Neuronal stem cell (in vitro differentiated cells): ENCODE measurements around the gene WDR88.

Source experiments
- DNase-seq: peaks from one replicate; pipeline ENCODE4 v3.0.0-alpha.2; 2013; ENCODE audit warnings: low spot score
- H2AFZ ChIP-seq: one replicate; pipeline ENCODE4 v1.6.1; 2013; ENCODE audit warnings: mild to moderate bottlenecking, low read length, inconsistent platforms
- H2AK5ac ChIP-seq: 2 replicates; pipeline ENCODE4 v1.6.1; 2013; ENCODE audit warnings: low read depth, mild to moderate bottlenecking, inconsistent platforms, low read length, moderate library complexity, mixed read lengths
- H2BK120ac ChIP-seq: 2 replicates; pipeline ENCODE4 v1.6.1; 2013; ENCODE audit warnings: low read depth, mild to moderate bottlenecking, inconsistent platforms, low read length, moderate library complexity, mixed read lengths
- H2BK12ac ChIP-seq: one replicate; pipeline ENCODE4 v1.6.1; 2013; ENCODE audit warnings: low read length, inconsistent platforms
- H2BK15ac ChIP-seq: 2 replicates; pipeline ENCODE4 v1.6.1; 2013; ENCODE audit warnings: mild to moderate bottlenecking, low read length, inconsistent platforms, mixed read lengths
- H2BK5ac ChIP-seq: one replicate; pipeline ENCODE4 v1.6.1; 2013; ENCODE audit warnings: inconsistent platforms, mild to moderate bottlenecking, low read length, moderate library complexity
- H3K14ac ChIP-seq: one replicate; pipeline ENCODE4 v1.6.1; 2013; ENCODE audit warnings: low read length, inconsistent platforms
- H3K18ac ChIP-seq: 2 replicates; pipeline ENCODE4 v1.6.1; 2013; ENCODE audit warnings: low read length, inconsistent platforms
- H3K23ac ChIP-seq: 2 replicates; pipeline ENCODE4 v1.6.1; 2013; ENCODE audit warnings: low read depth, mild to moderate bottlenecking, mixed read lengths, low read length, inconsistent platforms; ENCODE audit not compliant: poor library complexity
- H3K27ac ChIP-seq: replicated peaks from 3 replicates; pipeline ENCODE4 v1.5.1; 2013; ENCODE audit warnings: low read length, inconsistent platforms
- H3K27me3 ChIP-seq, 3 experiments: 2 replicates each; pipeline ENCODE4 v1.6.1; 2013; ENCODE audit warnings: low read length in 3 of 3, mild to moderate bottlenecking in 2 of 3, inconsistent platforms in 1 of 3, low read depth in 1 of 3, mixed read lengths in 1 of 3, moderate library complexity in 1 of 3; ENCODE audit not compliant: control insufficient read depth in 3 of 3, insufficient read depth in 3 of 3
- H3K36me3 ChIP-seq, 2 donors: replicated peaks in 1 of 2; 2 replicates each; pipeline ENCODE4 v1.6.1; 2013; ENCODE audit warnings: low read length in 2 of 2; ENCODE audit not compliant: control insufficient read depth in 2 of 2, insufficient read depth in 2 of 2
- H3K4ac ChIP-seq: 2 replicates; pipeline ENCODE4 v1.6.1; 2013; ENCODE audit warnings: inconsistent platforms, mild to moderate bottlenecking, low read length, moderate library complexity
- H3K4me1 ChIP-seq, 2 donors: 1 replicate in 1 of 2; 2 replicates in 1 of 2; pipeline ENCODE4 v1.6.1; 2013; ENCODE audit warnings: low read length in 2 of 2, low read depth in 1 of 2; ENCODE audit not compliant: control insufficient read depth in 2 of 2, insufficient read depth in 1 of 2
- H3K4me2 ChIP-seq: one replicate; pipeline ENCODE4 v1.6.1; 2013; ENCODE audit warnings: mild to moderate bottlenecking, low read length, inconsistent platforms; ENCODE audit not compliant: insufficient read depth, poor library complexity, severe bottlenecking
- H3K4me3 ChIP-seq, 2 donors: 2 replicates each; pipeline ENCODE4 v1.5.1; 2013; ENCODE audit warnings: low read length in 2 of 2, mild to moderate bottlenecking in 2 of 2, inconsistent platforms in 1 of 2, moderate library complexity in 1 of 2
- H3K79me1 ChIP-seq: one replicate; pipeline ENCODE4 v1.6.1; 2013; ENCODE audit warnings: low read depth, mild to moderate bottlenecking, inconsistent platforms, low read length, moderate library complexity
- H3K9ac ChIP-seq: one replicate; pipeline ENCODE4 v1.6.1; 2013; ENCODE audit warnings: mild to moderate bottlenecking, low read depth, low read length, inconsistent platforms; ENCODE audit not compliant: poor library complexity
- H3K9me3 ChIP-seq, 2 donors: replicated peaks in 1 of 2; 2 replicates each; pipeline versions ENCODE3 to v1.6.1; 2013; ENCODE audit warnings: low read length in 2 of 2, mild to moderate bottlenecking in 2 of 2, inconsistent platforms in 1 of 2, low read depth in 1 of 2, mixed read lengths in 1 of 2, moderate library complexity in 1 of 2; ENCODE audit not compliant: control insufficient read depth in 2 of 2, insufficient read depth in 1 of 2
- H4K8ac ChIP-seq: one replicate; pipeline ENCODE4 v1.6.1; 2013; ENCODE audit warnings: low read depth, mild to moderate bottlenecking, inconsistent platforms, low read length, moderate library complexity
- H4K91ac ChIP-seq: one replicate; pipeline ENCODE4 v1.6.1; 2013; ENCODE audit warnings: low read length, low read depth, mild to moderate bottlenecking, inconsistent platforms; ENCODE audit not compliant: poor library complexity
- WGBS, 2 donors: extraction: QIAGEN DNeasy Blood & Tissue Kit; methylation state at CpG; one replicate each; pipeline ENCODE4 v1.1.7; 2013; ENCODE audit warnings: missing lambda C conversion rate in 2 of 2, mixed read lengths in 1 of 2; ENCODE audit not compliant: insufficient read length in 2 of 2, insufficient replicate concordance in 1 of 2; ENCODE audit errors: extremely low coverage in 2 of 2; 5-methylcytosine and 5-hydroxymethylcytosine counted together

WDR88 gene

DNA sequence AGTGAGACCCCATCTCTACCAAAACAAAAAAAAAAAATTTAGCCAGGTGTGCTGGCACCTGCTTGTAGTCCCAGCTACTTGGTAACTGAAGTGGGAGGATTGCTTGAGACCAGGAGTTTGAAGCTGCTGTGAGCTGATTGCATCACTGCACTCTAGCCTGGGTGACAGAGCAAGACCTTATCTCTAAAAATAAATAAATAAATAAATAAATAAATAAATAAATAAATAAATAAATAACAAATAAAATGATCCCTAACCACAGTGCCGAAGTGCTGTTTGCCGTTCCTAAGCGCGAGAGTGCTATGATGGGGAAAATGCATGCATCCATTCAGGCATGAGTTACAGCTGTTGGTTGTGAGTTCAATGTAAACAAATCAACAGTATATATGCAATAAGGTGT is 27.2 kb downstream of the WDR88 start:
- no peaks in the 10 kb centered on the region for H3K36me3 ChIP-seq
- no peak for DNase-seq
- WGBS, 2 donors = no CpG with 5 or more reads among the region's 4 CpGs

DNA sequence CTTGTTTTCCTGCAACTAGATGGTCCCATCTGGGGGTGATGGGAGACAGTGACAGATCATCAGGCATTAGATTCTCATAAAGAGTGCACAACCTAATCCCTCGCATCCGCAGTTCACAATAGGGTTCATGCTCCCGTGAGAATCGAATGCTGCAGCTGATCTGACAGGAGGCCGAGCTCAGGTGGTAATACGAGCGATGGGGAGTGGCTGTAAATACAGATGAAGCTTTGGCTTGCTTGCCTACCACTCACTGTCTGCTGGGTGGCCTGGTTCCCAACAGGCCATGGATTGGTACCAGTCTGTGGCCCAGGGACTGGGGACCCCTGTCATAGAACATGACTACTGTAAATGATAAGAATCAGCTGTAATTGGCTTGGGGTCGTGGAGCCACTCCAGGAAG is 28.0 kb downstream of the WDR88 start:
- no peaks in the 10 kb centered on the region for H3K4me1 ChIP-seq
- WGBS, 2 donors = no CpG with 5 or more reads among the region's 8 CpGs
- no peak overlapping the region for H2AFZ ChIP-seq
- H3K4me3 ChIP-seq = no peak overlapping the region
- no peak for DNase-seq
- H4K91ac ChIP-seq = no peak overlapping the region
- H3K4me2 ChIP-seq = no peak overlapping the region
- H2BK15ac ChIP-seq = no peak overlapping the region
- H3K79me1 ChIP-seq = peaks cover 2% of the 10 kb centered on the region
- no peak overlapping the region for H2BK5ac ChIP-seq
- no peak overlapping the region for H3K14ac ChIP-seq
- H3K4ac ChIP-seq = no peak overlapping the region
- no peak overlapping the region for H4K8ac ChIP-seq
- no peak overlapping the region for H2BK12ac ChIP-seq
- no peak overlapping the region for H2AK5ac ChIP-seq
- no peaks in the 10 kb centered on the region for H3K27me3 ChIP-seq
- no peak overlapping the region for H3K27ac ChIP-seq
- H3K23ac ChIP-seq = no peak overlapping the region
- no peak overlapping the region for H3K9ac ChIP-seq
- H3K9me3 ChIP-seq = peaks cover 0 to 11% of the 10 kb centered on the region in 2 donors
- no peak overlapping the region for H3K18ac ChIP-seq
- H3K36me3 ChIP-seq = no peaks in the 10 kb centered on the region
- no peak overlapping the region for H2BK120ac ChIP-seq

More for the DNA sequence above, 27.2 kb downstream of the WDR88 start:
- no peak overlapping the region for H2BK15ac ChIP-seq
- no peak overlapping the region for H3K18ac ChIP-seq
- peaks cover 0 to 11% of the 10 kb centered on the region in 2 donors for H3K9me3 ChIP-seq
- H2BK12ac ChIP-seq = no peak overlapping the region
- no peak overlapping the region for H2BK5ac ChIP-seq
- H3K4me3 ChIP-seq = no peak overlapping the region
- H4K91ac ChIP-seq = no peak overlapping the region
- H3K4me1 ChIP-seq = no peaks in the 10 kb centered on the region
- peaks cover 2% of the 10 kb centered on the region for H3K79me1 ChIP-seq
- no peak overlapping the region for H3K4ac ChIP-seq
- no peak overlapping the region for H2BK120ac ChIP-seq
- no peak overlapping the region for H2AK5ac ChIP-seq
- no peak overlapping the region for H3K23ac ChIP-seq
- H4K8ac ChIP-seq = no peak overlapping the region
- no peak overlapping the region for H2AFZ ChIP-seq
- H3K9ac ChIP-seq = no peak overlapping the region
- no peak overlapping the region for H3K14ac ChIP-seq
- H3K27ac ChIP-seq = no peak overlapping the region
- no peak overlapping the region for H3K4me2 ChIP-seq
- no peaks in the 10 kb centered on the region for H3K27me3 ChIP-seq

DNA sequence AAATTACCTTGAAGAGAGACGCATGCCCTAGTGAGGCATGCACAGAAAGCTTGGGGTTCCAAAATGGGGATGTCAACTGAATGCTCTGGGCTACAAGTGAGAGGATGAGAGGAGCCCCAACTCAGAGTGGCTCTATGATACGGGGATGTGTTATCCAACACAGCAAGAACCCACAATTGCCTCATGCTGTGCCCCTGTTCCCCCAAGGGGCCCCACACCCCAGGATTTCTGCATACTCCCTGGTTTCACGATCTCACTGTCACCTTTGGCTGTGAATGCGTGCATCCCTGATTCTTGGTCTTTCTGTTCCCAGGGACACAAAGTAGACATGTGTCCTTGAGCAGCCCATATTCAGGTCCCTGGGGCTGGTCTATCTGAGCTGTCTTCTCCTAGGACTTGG is 29.3 kb downstream of the WDR88 start:
- Histone ChIP-seq H3K4me1 (no peaks in the 10 kb centered on the region), H4K8ac (no peak overlapping the region), H2AFZ (no peak overlapping the region), H3K18ac (no peak overlapping the region), H2BK12ac (no peak overlapping the region), H3K9me3 (peaks cover 0 to 11% of the 10 kb centered on the region in 2 donors), H2BK15ac (no peak overlapping the region), H2BK5ac (no peak overlapping the region), H4K91ac (no peak overlapping the region), H3K4me3 (no peak overlapping the region), H2BK120ac (no peak overlapping the region), H3K27ac (no peak overlapping the region), H3K4me2 (no peak overlapping the region), H3K23ac (no peak overlapping the region), H3K36me3 (no peaks in the 10 kb centered on the region), H2AK5ac (no peak overlapping the region), H3K4ac (no peak overlapping the region), H3K27me3 (no peaks in the 10 kb centered on the region), H3K9ac (no peak overlapping the region), H3K79me1 (no peaks in the 10 kb centered on the region), H3K14ac (no peak overlapping the region)
- no peak for DNase-seq
- WGBS, 2 donors = no CpG with 5 or more reads among the region's 4 CpGs

DNA sequence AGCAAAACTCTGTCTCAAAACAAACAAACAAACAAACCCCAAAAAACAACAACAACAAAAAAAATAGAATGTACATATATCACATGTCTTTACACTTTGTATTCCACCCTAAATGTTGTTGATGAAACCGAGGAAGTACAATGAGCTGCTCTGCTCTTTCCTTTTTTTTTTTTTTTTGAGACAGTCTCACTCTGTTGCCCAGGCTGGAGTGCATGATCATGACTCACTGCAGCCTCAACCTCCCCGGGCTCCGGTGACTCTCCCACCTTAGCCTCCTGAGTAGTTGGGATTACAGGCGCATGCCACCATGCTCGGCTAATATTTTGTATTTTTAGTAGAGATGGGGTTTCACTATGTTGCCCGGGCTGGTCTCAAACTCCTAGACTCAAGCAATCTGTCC is 31.6 kb downstream of the WDR88 start:
- WGBS, 2 donors = no CpG with 5 or more reads among the region's 6 CpGs
- no peak for DNase-seq

More for the DNA sequence above, 31.6 kb downstream of the WDR88 start:
- no peak overlapping the region for H4K8ac ChIP-seq
- no peak overlapping the region for H2AK5ac ChIP-seq
- H3K4me1 ChIP-seq = no peaks in the 10 kb centered on the region
- H2AFZ ChIP-seq = no peak overlapping the region
- no peaks in the 10 kb centered on the region for H3K27me3 ChIP-seq
- no peaks in the 10 kb centered on the region for H3K79me1 ChIP-seq
- no peak overlapping the region for H3K9ac ChIP-seq
- H3K27ac ChIP-seq = no peak overlapping the region
- H3K14ac ChIP-seq = no peak overlapping the region
- no peak overlapping the region for H3K4ac ChIP-seq
- no peak overlapping the region for H3K4me2 ChIP-seq
- H3K23ac ChIP-seq = no peak overlapping the region
- H3K18ac ChIP-seq = no peak overlapping the region
- no peak overlapping the region for H4K91ac ChIP-seq
- no peak overlapping the region for H2BK120ac ChIP-seq
- H3K36me3 ChIP-seq = no peaks in the 10 kb centered on the region
- H2BK15ac ChIP-seq = no peak overlapping the region
- no peak overlapping the region for H2BK12ac ChIP-seq
- peaks cover 0 to 19% of the 10 kb centered on the region in 2 donors for H3K9me3 ChIP-seq
- H3K4me3 ChIP-seq = no peak overlapping the region
- H2BK5ac ChIP-seq = no peak overlapping the region
